ENCODE measurements around the gene TBL1X.
A peak's percentile ranks its signal among the peaks of the same experiment; 100 is the strongest.

Gene TBL1X

DNA sequence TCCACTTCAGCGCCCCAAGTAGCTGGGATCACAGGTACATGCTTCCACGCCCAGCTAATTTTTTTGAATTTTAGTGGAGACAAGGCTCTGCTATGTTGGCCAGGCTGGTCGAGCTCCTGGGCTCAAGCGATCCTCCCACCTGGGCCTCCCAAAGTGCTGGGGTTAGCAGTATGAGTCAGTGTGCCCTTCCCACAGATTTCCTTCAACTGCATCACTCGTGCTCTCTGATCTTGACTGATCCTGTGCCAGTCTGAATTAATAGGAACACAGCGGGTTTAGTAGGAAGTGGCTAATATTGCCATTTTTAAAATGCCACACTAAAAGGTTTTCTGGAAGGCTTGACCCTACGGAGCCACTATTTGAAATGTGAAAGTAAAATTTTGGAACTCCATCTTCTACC is 317.1 kb downstream of the TBL1X start:
- DNase-seq, result no peak

DNA sequence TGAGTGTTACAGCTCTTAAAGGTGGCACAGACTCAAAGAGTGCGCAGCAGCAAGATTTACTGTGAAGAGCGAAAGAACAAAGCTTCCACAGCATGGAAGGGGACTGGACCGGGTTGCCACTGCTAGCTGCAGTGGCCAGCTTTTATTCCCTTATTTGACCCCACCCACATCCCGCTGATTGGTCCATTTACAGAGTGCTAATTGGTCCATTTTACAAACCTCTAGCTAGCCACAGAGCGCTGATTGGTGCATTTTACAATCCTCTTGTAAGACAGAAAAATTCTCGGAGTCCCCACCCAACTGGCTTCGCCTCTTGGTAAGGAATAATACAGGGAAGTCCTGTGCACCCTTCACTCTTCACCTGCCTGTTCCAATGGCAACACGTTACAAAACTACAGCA is 319.5 kb downstream of the TBL1X start:
- DNase-seq, result no peak

DNA sequence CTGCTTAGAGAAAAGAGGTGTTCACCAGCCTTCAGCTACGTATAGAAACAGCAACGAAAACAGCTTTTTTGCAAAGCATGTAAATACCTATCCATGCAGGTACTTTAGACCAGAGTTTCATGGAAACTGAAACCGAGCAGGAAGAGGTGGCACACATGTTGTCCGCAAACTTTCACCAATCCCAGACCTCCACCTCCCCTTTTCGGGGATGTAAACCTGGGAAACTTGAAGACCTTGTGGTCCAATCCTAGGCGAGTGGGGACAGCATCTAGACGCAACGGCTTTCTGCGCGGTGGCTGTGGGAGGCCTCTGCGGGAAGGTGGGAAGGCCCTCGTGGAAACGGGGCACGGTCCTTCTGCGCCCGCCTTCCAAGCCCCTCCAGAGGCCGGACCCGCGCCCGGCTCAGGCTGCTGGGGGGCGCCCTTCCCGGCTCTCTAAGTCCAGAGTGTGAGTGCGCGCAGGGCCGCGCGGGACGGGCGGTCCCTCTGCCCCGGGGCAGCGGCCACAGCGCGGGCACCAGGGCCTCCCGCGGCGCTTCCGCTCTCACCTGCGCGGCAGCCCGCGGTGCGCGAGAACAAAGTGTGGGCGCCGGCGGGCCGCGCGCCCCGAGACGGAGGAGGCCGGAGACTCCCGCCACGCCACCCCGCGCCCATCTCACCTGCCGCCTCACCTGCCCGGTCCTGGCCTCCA is 320.5 kb downstream of the TBL1X start:
- DNase-seq, result no peak

GRCh38 chrX:9785944-9786797 is 321.3 kb downstream of the TBL1X start, which contains the start of gene SHROOM2:
Gene SHROOM2, plus strand, starts transcription at chrX:9786429. Its CDS starts 117 bp downstream, at chrX:9786546.
- peak; percentile 38 for DNase-seq

DNA sequence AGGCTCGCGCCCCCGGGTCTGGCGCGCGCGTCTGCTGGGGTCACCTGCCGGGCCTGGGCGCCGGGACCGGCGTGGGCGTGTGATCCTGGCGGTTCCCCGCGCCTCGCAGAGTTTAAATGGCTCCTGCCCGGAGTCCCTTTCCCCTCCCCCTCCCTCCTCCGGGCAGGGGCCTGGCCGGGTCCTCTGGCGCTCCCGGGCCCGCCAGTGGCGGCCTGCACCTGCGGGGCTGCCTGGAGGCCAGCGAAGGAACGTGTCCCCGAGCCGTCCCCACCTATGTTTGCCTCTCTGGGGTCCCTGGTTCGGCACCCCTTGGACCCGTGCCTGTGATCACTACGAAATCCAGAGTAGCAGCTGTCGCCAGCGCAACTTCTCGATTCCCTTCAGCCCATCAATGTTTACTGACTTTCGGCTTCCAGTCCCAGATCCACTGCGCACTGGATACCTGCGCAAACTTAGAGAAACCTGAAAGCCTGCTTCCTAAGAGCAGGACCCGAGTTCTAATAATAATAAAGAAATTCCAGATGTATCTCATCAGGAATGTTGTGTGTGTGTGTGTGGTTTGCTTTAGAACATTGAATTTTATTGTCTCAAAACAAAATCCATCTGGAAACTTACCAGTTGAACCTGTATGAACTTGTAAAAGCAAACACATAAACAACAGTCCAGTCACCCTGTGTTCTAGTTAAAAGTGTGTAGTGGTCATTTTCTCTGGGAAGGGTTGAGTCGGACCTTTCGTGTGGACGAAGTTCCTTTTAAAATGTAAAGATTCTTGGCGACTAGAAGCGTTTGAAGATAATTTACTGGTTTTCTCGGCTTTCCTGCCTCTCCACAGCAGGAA is 322.2 kb downstream of the TBL1X start:
- DNase-seq, result no peak

DNA sequence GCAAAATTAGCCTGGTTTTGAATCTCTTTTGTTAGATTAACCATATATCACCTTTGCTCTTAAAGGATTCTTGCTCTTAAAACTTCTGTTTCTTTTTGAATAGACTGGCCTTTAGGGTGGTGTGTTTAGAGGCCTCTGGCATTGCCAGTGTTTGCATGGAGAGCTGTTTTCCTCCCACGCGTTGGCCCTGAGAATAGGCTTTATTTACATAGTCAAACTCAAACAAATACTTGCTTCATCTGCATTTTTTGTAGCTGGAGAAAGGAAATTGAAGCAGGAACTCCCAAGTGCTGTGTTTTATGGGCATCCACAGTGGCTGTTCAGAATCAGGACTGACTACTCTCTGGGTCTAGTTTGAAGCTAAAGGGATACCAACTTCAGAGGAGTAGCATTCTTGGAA is 324.1 kb downstream of the TBL1X start:
- no peak for DNase-seq

- no peak for DNase-seq
These were observed 324.7 kb downstream of the TBL1X start for GRCh38 chrX:9789555-9789954.

All from femur (tissue), 1 donor.